ENCODE results near the gene BICD2.

The BICD2 gene

GRCh38 chr9:92762196-92762595 lies 2.4 kb downstream of the BICD2 start:
- Histone ChIP-seq H3K9ac (ENCODE audit: low read depth, low read length) (peak overlapping the region; percentile 86; the same call in 1 of the 2 replicates), H3K79me2 (ENCODE audit: insufficient read depth, low read length) (peaks cover 68% of the 10 kb centered on the region), H3K4me1 (ENCODE audit: insufficient read depth, low read length) (peaks cover 35% of the 10 kb centered on the region), H2AFZ (ENCODE audit: low read depth, low read length) (no peak overlapping the region), H3K27ac (ENCODE audit: low read length) (no peak overlapping the region), H4K20me1 (ENCODE audit: insufficient read depth, low read length) (peaks cover 49% of the 10 kb centered on the region), H3K27me3 (ENCODE audit: insufficient read depth, low read length, poor library complexity) (no peaks in the 10 kb centered on the region), H3K4me2 (ENCODE audit: insufficient read depth, low read length) (peak overlapping the region; percentile 98; the same call in 1 of the 2 replicates), H3K36me3 (ENCODE audit: insufficient read depth, low read length) (no peaks in the 10 kb centered on the region; the same call in 1 of the 2 replicates), H3K4me3 (ENCODE audit: low read depth in 1 of 2, low read length in 2 of 2) (peak overlapping the region in 1 of 2 experiments; percentile 77; a peak in 1 of 4 replicates), H3K9me3 (ENCODE audit: insufficient read depth, low read length, severe bottlenecking) (no peaks in the 10 kb centered on the region)
- ATAC-seq (ENCODE audit: insufficient read depth, low read depth) (no peak), DNase-seq (no peak)
- TF ChIP-seq CTCF (IDR thresholded peaks at IDR 0.05; ENCODE audit: borderline replicate concordance, extremely low read depth, low read length, poor library complexity, severe bottlenecking) (no peak), EZH2 (IDR thresholded peaks at IDR 0.05; ENCODE audit: borderline replicate concordance, low read depth, low read length, severe bottlenecking) (no peak)

- Histone ChIP-seq H4K20me1 (ENCODE audit: insufficient read depth, low read length) (peaks cover 54% of the 10 kb centered on the region), H3K4me3 (ENCODE audit: low read depth in 1 of 2, low read length in 2 of 2) (peak overlapping the region in 1 of 2 experiments; percentile 15; a peak in 1 of 4 replicates), H3K4me1 (ENCODE audit: insufficient read depth, low read length) (peaks cover 35% of the 10 kb centered on the region), H2AFZ (ENCODE audit: low read depth, low read length) (no peak overlapping the region), H3K27ac (ENCODE audit: low read length) (0 out of 2 replicates have a peak overlapping the region, but pooled peaks have one; percentile 20), H3K27me3 (ENCODE audit: insufficient read depth, low read length, poor library complexity) (no peaks in the 10 kb centered on the region), H3K9me3 (ENCODE audit: insufficient read depth, low read length, severe bottlenecking) (no peaks in the 10 kb centered on the region), H3K36me3 (ENCODE audit: insufficient read depth, low read length) (no peaks in the 10 kb centered on the region; the same call in 1 of the 2 replicates), H3K79me2 (ENCODE audit: insufficient read depth, low read length) (peaks cover 73% of the 10 kb centered on the region), H3K9ac (ENCODE audit: low read depth, low read length) (no peak overlapping the region), H3K4me2 (ENCODE audit: insufficient read depth, low read length) (peak overlapping the region; percentile 98)
- ATAC-seq (ENCODE audit: insufficient read depth, low read depth) = no peak
- DNase-seq = no peak
- TF ChIP-seq CTCF (IDR thresholded peaks at IDR 0.05; ENCODE audit: borderline replicate concordance, extremely low read depth, low read length, poor library complexity, severe bottlenecking) (no peak), EZH2 (IDR thresholded peaks at IDR 0.05; ENCODE audit: borderline replicate concordance, low read depth, low read length, severe bottlenecking) (no peak)
These were observed 2.9 kb downstream of the BICD2 start for GRCh38 chr9:92761686-92762085.

GRCh38 chr9:92760494-92760893 lies 4.1 kb downstream of the BICD2 start:
- Histone ChIP-seq H3K9ac (ENCODE audit: low read depth, low read length) (no peak overlapping the region), H3K27ac (ENCODE audit: low read length) (no peak overlapping the region), H3K4me1 (ENCODE audit: insufficient read depth, low read length) (peaks cover 26% of the 10 kb centered on the region), H3K4me3 (ENCODE audit: low read depth in 1 of 2, low read length in 2 of 2) (no peak overlapping the region), H3K4me2 (ENCODE audit: insufficient read depth, low read length) (peak overlapping the region; percentile 22; the same call in 1 of the 2 replicates), H3K79me2 (ENCODE audit: insufficient read depth, low read length) (peaks cover 82% of the 10 kb centered on the region), H3K36me3 (ENCODE audit: insufficient read depth, low read length) (peaks cover 5% of the 10 kb centered on the region), H3K9me3 (ENCODE audit: insufficient read depth, low read length, severe bottlenecking) (no peaks in the 10 kb centered on the region), H2AFZ (ENCODE audit: low read depth, low read length) (no peak overlapping the region), H3K27me3 (ENCODE audit: insufficient read depth, low read length, poor library complexity) (no peaks in the 10 kb centered on the region), H4K20me1 (ENCODE audit: insufficient read depth, low read length) (peaks cover 60% of the 10 kb centered on the region)
- TF ChIP-seq EZH2 (IDR thresholded peaks at IDR 0.05; ENCODE audit: borderline replicate concordance, low read depth, low read length, severe bottlenecking) (no peak), CTCF (IDR thresholded peaks at IDR 0.05; ENCODE audit: borderline replicate concordance, extremely low read depth, low read length, poor library complexity, severe bottlenecking) (no peak)
- DNase-seq (no peak), ATAC-seq (ENCODE audit: insufficient read depth, low read depth) (no peak)
